Activated effector memory CD4-positive, alpha-beta T cell treated with Interleukin-2 at 50 U/mL for 16 hours (primary cell): ENCODE results near the gene AFF3.

Experiments
- DNase-seq: peaks from one replicate; pipeline ENCODE4 v3.0.0-alpha.2; 2020

The AFF3 gene

GRCh38 chr2:99918389-99918788 is 224.0 kb downstream of the AFF3 start:
- DNase-seq: no peak

GRCh38 chr2:99915108-99915675 is 227.2 kb downstream of the AFF3 start:
- no peak for DNase-seq

DNA sequence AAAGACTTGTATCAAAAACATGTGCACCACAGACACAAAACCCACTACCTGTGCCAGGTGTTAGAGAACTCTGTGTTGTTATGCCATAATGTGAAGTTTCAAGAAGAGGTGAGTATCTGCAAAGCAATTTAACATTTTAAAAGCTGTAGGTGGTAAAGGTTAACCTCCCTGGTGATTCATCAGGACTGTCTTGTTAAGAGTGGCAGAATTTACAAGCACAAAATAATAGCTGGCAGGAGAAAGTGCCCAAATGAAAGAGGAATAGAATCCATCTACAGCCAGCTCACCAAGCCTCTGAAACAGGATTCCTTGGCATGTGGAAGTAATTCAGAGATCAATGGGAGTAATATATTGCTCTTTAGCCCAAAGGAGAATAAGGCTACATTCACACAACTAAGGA is 230.7 kb downstream of the AFF3 start:
- DNase-seq: no peak

GRCh38 chr2:99910902-99911301 is 231.5 kb downstream of the AFF3 start:
- DNase-seq: no peak

DNA sequence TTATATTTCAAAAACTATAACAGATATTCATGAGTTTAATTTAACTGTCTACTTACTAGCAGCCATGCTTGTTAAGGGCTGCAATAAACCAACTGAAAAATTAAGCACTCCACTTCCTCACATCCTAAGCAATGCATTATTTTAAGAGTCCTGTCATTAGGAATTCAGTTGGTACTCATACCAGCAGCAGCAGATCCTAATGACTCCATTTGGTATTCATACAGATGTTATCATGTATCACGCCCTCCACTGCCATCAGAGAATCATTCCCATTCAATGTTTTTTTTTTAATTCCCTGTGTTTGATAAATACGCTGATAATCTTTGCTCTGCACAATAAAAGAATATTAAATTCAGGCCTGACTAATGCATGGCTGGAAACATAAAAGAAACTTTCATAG is 236.8 kb downstream of the AFF3 start:
- no peak for DNase-seq

- DNase-seq: no peak
These were observed 237.4 kb downstream of the AFF3 start for GRCh38 chr2:99905025-99905424.

DNA sequence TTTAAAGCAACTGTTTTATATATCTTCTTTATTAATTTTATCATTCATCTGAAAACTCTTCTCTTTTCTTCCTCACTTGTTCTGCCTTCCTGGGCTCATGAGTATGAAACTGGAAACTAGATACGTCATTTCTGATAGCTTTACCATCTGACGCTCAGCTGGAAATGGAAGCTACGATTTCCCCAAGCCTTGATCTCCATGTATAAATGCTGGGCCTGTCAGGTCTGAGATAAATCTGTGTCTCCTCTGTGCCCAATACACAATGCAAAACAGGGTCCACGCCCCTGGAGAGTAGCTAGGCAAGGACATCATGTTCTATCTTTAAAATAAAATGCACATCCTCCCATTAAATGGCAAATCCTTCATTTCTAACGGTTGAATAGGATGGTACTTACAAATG is 238.4 kb downstream of the AFF3 start:
- no peak for DNase-seq

GRCh38 chr2:99900556-99900955 is 241.8 kb downstream of the AFF3 start:
- no peak for DNase-seq

DNA sequence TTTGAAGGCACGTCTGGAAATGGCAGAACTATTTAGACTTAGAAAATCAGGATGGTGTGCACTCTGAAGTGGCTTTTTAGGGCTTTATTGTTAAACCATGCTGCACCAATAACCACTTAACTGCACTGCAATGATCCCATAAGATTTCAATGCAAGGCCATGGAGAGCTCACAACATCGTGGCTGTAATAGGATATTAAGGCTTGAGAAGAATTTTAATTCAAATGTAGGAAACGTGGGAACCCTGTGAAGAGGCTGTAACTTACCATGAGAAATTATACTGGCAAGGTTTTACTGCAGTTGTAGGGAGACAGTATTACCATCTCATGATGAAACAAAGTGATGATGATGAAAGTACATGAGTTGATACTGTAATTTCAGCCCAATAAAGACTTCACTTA is 242.5 kb downstream of the AFF3 start:
- DNase-seq: no peak

DNA sequence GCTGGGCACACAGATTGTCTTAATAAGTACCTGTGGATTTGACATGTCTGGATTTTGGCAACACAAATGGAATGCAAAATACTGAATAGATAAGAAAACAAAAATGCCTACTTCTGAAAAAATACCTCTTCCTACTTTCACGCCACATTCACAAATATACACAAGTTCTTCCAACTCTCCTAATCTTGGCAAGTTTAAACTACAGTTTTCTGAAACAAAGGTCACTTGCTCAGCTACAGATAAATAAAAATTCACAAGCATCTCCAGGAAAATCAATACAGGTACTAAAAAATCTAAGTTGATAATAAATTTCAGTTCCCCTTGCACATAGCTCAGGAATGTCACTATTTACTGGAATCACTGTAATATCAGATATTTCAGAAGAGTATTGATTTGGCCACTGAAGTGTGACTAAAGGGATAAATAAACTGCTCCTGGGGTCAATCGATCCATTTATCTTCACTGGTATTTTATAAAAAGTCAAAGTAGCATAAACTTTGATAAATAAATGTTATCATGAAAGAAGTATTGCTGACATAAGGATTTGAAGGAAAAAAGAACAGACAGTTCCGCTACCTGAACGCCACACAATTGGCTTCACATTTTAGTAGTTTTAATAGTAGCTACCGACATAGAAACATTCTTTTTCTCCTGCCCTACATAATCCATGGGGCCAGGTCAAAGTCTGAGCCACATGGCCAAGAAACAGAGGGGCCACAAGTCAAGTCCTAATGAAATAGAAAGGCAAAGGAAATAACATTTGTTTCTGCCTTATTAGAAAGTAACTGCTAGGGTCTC is 243.1 kb downstream of the AFF3 start:
- DNase-seq: no peak

- no peak for DNase-seq
These were observed 243.9 kb downstream of the AFF3 start for GRCh38 chr2:99898336-99899048.

DNA sequence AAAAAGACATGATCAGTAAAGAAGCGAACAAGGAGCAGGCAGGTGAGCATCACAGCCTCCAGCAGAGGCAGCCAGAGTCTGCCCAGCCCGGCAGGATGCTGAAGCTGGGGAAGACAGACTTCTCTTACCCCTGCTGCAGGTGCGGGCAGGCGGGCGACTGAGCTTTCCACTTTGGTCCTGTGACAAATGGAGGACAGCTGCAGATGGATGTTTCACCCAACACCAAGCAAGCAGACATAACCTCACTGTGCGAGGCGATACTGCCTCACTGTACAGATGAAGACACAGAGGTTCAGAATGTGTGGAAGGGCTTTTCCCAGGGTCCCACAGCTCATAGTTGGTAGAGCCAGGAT is 251.0 kb downstream of the AFF3 start:
- DNase-seq: no peak

GRCh38 chr2:99890568-99891427 is 251.6 kb downstream of the AFF3 start:
- no peak for DNase-seq

- no peak for DNase-seq
These were observed 253.8 kb downstream of the AFF3 start for GRCh38 chr2:99888617-99889016.

- no peak for DNase-seq
These were observed 256.0 kb downstream of the AFF3 start for GRCh38 chr2:99886418-99886817.

DNA sequence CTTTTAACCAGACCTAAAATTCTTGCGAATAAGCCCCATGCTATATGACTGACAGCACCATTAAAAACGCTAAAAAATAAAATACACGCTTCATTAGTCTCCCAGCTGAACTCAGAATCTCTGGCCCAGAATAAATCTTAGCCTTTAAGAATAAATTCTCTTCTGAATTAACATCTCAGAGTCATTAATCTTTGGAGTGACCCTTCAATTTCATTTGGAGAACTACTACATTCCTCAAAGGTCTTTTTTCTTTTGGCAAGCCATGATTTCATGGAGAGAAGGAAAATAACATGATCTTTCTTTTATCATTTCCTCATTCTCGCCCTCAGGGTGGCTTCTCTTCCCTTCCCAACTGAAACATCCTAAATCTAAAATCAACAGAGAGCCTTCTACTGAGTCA is 259.0 kb downstream of the AFF3 start:
- no peak for DNase-seq

DNA sequence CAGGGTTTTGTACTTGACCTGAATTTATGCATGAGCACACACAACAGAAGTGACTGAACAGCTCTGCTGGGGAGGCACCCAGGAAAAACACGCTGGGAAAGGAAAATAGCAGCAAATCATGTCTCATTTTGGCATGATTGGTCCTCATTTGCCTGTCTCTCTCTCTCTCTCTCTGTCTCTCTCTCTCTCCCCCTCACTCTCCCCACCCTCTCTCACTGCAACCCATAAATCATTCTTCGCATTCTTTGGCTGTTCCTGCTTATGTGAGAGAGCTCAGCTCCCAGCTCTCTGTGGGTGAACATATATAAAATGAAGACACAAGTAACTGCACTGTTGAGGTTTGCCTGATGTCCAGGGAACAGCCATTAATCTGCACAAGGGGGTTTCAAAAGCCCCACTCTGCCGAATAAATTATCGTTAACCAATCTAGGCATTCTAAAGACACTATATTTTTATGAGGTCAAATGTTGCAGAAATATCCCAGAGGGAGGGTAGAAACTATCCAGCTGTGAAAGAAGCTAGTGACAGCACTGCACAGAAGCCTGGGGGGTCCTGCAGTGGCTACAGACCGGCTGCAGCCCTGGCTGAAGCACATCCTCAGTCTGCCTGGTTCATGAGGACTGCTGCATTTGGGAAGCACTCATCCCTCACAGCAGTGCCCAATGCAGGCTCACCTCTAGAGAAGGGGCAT is 260.3 kb downstream of the AFF3 start:
- DNase-seq: no peak

GRCh38 chr2:99880964-99881294 is 261.5 kb downstream of the AFF3 start:
- DNase-seq: no peak

DNA sequence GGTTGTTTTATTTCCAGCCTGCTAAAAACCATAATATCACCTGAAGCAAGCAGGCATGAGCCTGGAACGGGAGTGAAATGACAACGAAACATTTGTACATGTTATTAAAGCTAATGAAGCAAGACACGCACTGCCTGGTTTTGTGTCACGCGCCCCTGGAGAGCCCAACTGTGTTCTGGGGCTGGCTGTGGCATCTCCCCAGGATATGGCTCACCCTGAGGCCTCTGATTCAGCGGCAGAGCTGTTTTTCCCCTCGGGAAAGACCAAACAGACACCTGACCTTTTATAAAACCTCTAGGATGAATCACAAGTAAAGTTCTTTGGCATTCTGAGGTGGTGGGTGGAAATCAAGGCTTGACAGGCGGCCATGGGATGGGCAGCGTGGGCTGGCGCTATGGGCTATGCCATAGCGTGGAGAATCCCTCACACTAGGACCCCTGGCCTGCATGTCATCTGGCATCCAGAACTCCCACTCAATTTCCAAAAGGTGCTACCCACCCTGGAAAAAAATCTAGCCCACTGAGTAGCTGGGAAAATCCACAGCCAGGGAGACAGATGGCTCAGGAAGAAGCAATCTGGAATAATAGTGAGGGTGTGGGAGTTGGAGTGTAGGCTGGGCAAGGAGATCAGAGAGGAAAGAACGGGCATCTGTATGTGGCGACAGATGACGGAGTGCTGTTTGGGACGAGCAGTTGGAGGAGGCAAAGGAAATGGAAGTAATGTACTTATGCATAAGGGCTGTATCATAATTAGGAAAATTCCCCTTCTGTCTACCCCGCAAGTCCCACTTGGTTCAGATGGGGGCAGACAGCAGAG is 262.0 kb downstream of the AFF3 start:
- no peak for DNase-seq

DNA sequence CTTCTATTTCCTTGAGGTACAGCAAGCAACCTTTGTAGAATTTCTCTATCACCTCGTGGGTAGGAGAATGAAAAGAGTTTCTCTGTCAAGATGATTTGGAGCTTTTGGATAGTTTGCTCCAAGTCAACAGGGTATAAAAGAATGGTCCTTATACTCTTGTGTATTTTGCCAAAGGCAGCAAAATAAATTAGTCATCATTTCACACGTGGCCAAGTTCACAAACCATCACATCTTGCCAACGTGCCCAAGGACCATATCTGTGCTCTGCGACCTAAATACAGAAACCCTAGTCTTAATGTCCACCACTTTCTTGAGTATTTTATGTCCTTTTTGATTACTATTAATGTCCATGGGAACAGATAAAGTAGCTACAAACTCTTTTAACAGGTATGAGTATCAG is 262.9 kb downstream of the AFF3 start:
- DNase-seq: no peak

DNA sequence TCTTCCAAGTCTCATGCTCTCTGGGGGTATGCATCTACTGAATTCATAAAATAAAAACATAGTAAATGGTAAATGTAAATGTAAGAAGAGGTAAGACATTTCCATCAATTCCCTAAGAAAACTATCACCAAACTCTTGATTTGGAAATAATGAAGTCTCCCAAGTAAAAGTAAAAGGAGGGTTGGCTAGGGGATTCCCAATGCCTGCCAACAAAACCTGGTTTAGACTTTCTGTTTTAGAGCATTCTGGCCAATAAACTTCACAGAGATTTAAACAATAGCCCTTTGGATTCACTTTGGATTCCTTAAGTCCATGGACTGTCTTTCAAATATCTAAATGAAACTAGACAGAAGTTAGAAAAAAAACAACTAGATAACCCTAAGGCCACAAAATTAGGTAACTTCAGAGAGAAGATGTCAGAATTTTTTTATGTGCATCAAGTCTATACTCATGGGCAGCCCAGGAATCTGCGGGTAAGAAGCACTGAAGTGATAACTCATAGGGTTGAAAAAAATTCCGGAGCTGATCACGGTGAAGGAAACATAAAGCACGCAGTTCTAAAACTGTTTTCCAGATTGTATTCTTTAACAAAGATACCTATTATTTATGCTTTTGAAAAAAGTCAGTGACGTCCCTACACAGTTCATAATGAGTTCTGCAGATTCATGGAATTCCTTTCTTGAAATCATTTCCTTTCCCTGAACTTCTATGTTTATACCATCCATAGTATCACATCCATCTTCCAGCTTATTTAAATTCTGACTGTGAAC is 263.6 kb downstream of the AFF3 start:
- DNase-seq: no peak
